Liver (tissue), 9 donors: Measurements from ENCODE around the gene ARHGEF18. TPM values are rescaled to one million over a fixed set of nuclear protein-coding genes. Genes with fewer than 3 reads are reported as not detected.

ENCODE experiments used
- DNase-seq: peaks from one replicate; pipeline ENCODE4 v3.0.0-alpha.2; 2017; ENCODE audit warnings: low spot score
- H3K27ac ChIP-seq, 2 donors: one replicate each; pipeline ENCODE4 v1.7.0; 2013; ENCODE audit warnings: inconsistent platforms in 2 of 2, low read length in 2 of 2, control low read depth in 1 of 2, low read depth in 1 of 2, mild to moderate bottlenecking in 1 of 2
- H3K27me3 ChIP-seq, 4 donors: one replicate each; pipeline versions ENCODE4 v1.6.1 to v1.7.0; 2013; ENCODE audit warnings: low read length in 3 of 4, inconsistent platforms in 1 of 4, mild to moderate bottlenecking in 1 of 4, moderate library complexity in 1 of 4; ENCODE audit not compliant: control insufficient read depth in 4 of 4, insufficient read depth in 4 of 4
- H3K36me3 ChIP-seq, 4 donors: one replicate each; pipeline versions ENCODE4 v1.6.1 to v1.7.0; 2013; ENCODE audit warnings: low read length in 3 of 4, mild to moderate bottlenecking in 3 of 4, low read depth in 1 of 4, moderate library complexity in 1 of 4; ENCODE audit not compliant: control insufficient read depth in 4 of 4, insufficient read depth in 3 of 4
- H3K4me1 ChIP-seq, 4 donors: one replicate each; pipeline versions ENCODE4 v1.6.1 to v1.7.0; 2013; ENCODE audit warnings: low read length in 3 of 4, mild to moderate bottlenecking in 3 of 4, moderate library complexity in 1 of 4; ENCODE audit not compliant: control insufficient read depth in 4 of 4, insufficient read depth in 4 of 4
- H3K4me3 ChIP-seq, 3 donors: one replicate each; pipeline versions ENCODE4 v1.6.1 to v1.7.0; 2013; ENCODE audit warnings: low read length in 3 of 3, control low read depth in 1 of 3, low read depth in 1 of 3, mild to moderate bottlenecking in 1 of 3
- H3K9ac ChIP-seq, 2 donors: one replicate each; pipeline ENCODE4 v1.7.0; 2013; ENCODE audit warnings: low read length in 2 of 2, mild to moderate bottlenecking in 2 of 2, moderate library complexity in 2 of 2, control low read depth in 1 of 2, low read depth in 1 of 2
- H3K9me3 ChIP-seq, 4 donors: one replicate each; pipeline versions ENCODE4 v1.6.1 to v1.7.0; 2013; ENCODE audit warnings: low read length in 3 of 4; ENCODE audit not compliant: control insufficient read depth in 4 of 4
- EGR1 ChIP-seq, 2 donors: IDR thresholded peaks; 2 replicates each; pipeline ENCODE4 v1.6.1; 2016 to 2018; ENCODE audit warnings: antibody characterized with exemption in 2 of 2, low read depth in 2 of 2
- FOXA1 ChIP-seq: IDR thresholded peaks from 2 replicates; pipeline ENCODE4 v1.6.1; 2016; ENCODE audit warnings: antibody characterized with exemption
- FOXA2 ChIP-seq: IDR thresholded peaks from 2 replicates; pipeline ENCODE4 v1.6.1; 2016; ENCODE audit warnings: antibody characterized with exemption
- GABPA ChIP-seq, 2 donors: IDR thresholded peaks in 1 of 2; conservative IDR thresholded peaks in 1 of 2; 2 replicates each; pipeline ENCODE4 v1.6.1; 2016; ENCODE audit warnings: antibody characterized with exemption in 2 of 2, mild to moderate bottlenecking in 1 of 2, moderate library complexity in 1 of 2
- HNF4A ChIP-seq, 2 donors: conservative IDR thresholded peaks; 2 replicates each; pipeline ENCODE4 v1.6.1; 2016; ENCODE audit warnings: antibody characterized with exemption in 2 of 2, mild to moderate bottlenecking in 2 of 2
- HNF4G ChIP-seq: IDR thresholded peaks from 2 replicates; pipeline ENCODE4 v1.6.1; 2016; ENCODE audit warnings: antibody characterized with exemption
- JUND ChIP-seq, 2 donors: IDR thresholded peaks; 2 replicates each; pipeline ENCODE4 v1.6.1; 2016; ENCODE audit warnings: antibody characterized with exemption in 2 of 2
- NR2F2 ChIP-seq: IDR thresholded peaks from 2 replicates; pipeline ENCODE4 v1.6.1; 2016; ENCODE audit warnings: antibody characterized with exemption
- RAD21 ChIP-seq, 2 donors: IDR thresholded peaks; 2 replicates each; pipeline ENCODE4 v1.6.1; 2016; ENCODE audit warnings: antibody characterized with exemption in 2 of 2, mild to moderate bottlenecking in 2 of 2
- RXRA ChIP-seq, 2 donors: IDR thresholded peaks; 2 replicates each; pipeline ENCODE4 v1.6.1; 2017 to 2018; ENCODE audit warnings: antibody characterized with exemption in 2 of 2, mild to moderate bottlenecking in 1 of 2
- SP1 ChIP-seq: IDR thresholded peaks from 2 replicates; pipeline ENCODE4 v1.6.1; 2018; ENCODE audit warnings: antibody characterized with exemption, mild to moderate bottlenecking
- TAF1 ChIP-seq: conservative IDR thresholded peaks from 2 replicates; pipeline ENCODE4 v1.6.1; 2016; ENCODE audit warnings: antibody characterized with exemption, mild to moderate bottlenecking
- YY1 ChIP-seq: IDR thresholded peaks from 2 replicates; pipeline ENCODE4 v1.6.1; 2016; ENCODE audit warnings: antibody characterized with exemption, mild to moderate bottlenecking
- WGBS: extraction: QIAGEN DNeasy Blood & Tissue Kit; methylation state at CpG from one replicate; pipeline ENCODE4 v1.1.7; 2013; 5-methylcytosine and 5-hydroxymethylcytosine counted together
- polyA plus RNA-seq, 2 donors: library from polyadenylated mRNA; stranded (reverse) in 1 of 2; unstranded in 1 of 2; fragments of 200-250 nt in 1 of 2; fragments of >200 nt in 1 of 2; fragmentation: Nextera tagmentation in 1 of 2; extraction: Ambion mirVana in 1 of 2; gene quantifications; one replicate each; pipeline versions ENCODE4 v1.2.1 to v1.2.3, GENCODE V29; 2013 to 2015
- total RNA-seq, 2 donors: library from RNA; depleted of rRNA; stranded (reverse); fragments of >200 nt; gene quantifications; one replicate each; pipeline ENCODE4 v1.2.3, GENCODE V29; 2014
- TF ChIP-seq, protein P1 (sequence below): fragments of 150-350 bp; IDR thresholded peaks from 2 replicates; pipeline ENCODE4 v1.5.1; 2017; ENCODE audit warnings: improper control_type of control experiment, low read depth, low read length; ENCODE audit not compliant: missing input control
- TF ChIP-seq, protein P2 (sequence below): IDR thresholded peaks from 2 replicates; pipeline ENCODE4 v1.6.1; 2016; ENCODE audit warnings: antibody characterized with exemption
- TF ChIP-seq, protein P3 (sequence below): IDR thresholded peaks from 2 replicates; pipeline ENCODE4 v1.6.1; 2016; ENCODE audit warnings: antibody characterized with exemption
- TF ChIP-seq, protein P4 (sequence below): IDR thresholded peaks from 2 replicates; pipeline ENCODE4 v1.6.1; 2016; ENCODE audit warnings: antibody characterized with exemption
- TF ChIP-seq, protein P5 (sequence below): IDR thresholded peaks from 2 replicates; pipeline ENCODE4 v1.6.1; 2016; ENCODE audit warnings: antibody characterized with exemption, mild to moderate bottlenecking
- donor health status: healthy.
- donor health status: healthy.
- donor health status: healthy.
- donor health status: healthy.
- donor health status: healthy.

The ARHGEF18 gene
- total and polyA plus RNA-seq, 4 donors = 3.3 to 28.8 (median 14.9) TPM

DNA sequence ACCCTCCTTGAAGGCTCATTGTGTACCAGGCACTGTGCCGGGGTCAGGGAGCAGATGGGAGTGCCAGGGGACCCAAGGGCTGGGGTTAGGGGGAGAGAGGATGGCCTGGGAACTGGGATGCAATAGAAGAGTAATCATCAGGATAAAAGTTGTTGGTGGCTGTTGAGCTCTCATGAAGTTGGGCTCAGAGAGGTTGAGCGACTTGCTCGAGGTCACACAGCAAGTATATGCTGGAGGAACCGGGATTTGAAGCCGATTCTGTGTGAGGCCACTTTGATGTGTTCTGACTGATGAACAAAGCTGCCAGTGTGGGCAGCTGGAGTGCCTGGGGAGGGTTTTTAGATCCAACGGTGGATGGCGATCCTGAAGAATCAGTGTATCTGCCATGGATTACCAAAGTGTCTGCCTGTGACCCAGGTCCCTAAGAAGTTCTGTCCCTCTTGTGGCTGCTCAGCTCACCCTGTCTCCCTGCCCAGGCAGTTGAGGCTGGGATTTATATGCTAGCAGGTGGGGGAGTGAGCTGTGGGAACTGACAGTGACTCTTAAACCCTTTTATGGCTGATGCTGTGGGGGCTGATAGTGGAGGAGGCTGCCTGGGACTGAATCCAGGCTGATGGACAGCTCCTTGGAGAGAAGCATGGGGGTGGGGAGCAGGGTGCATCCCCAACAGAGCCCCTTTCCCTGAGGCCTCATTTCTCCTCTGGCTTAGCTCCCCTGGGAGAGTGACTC lies 8.3 kb downstream of the ARHGEF18 start:
- H3K4me3 ChIP-seq = no peak overlapping the region
- no peak for DNase-seq
- WGBS = 93% methylated on average over 7 of the region's 7 CpGs
- no peaks in the 10 kb centered on the region for H3K36me3 ChIP-seq
- no peaks in the 10 kb centered on the region for H3K27me3 ChIP-seq
- no peak overlapping the region for H3K9ac ChIP-seq
- no peaks in the 10 kb centered on the region for H3K9me3 ChIP-seq
- TF ChIP-seq NR2F2 (no peak), RXRA (IDR thresholded peaks at IDR 0.05) (no peak), SP1 (no peak), YY1 (no peak), RAD21 (IDR thresholded peaks at IDR 0.05) (no peak)
- TF ChIP-seq, protein P1, sequence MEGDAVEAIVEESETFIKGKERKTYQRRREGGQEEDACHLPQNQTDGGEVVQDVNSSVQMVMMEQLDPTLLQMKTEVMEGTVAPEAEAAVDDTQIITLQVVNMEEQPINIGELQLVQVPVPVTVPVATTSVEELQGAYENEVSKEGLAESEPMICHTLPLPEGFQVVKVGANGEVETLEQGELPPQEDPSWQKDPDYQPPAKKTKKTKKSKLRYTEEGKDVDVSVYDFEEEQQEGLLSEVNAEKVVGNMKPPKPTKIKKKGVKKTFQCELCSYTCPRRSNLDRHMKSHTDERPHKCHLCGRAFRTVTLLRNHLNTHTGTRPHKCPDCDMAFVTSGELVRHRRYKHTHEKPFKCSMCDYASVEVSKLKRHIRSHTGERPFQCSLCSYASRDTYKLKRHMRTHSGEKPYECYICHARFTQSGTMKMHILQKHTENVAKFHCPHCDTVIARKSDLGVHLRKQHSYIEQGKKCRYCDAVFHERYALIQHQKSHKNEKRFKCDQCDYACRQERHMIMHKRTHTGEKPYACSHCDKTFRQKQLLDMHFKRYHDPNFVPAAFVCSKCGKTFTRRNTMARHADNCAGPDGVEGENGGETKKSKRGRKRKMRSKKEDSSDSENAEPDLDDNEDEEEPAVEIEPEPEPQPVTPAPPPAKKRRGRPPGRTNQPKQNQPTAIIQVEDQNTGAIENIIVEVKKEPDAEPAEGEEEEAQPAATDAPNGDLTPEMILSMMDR = no peak
- TF ChIP-seq, protein P2, sequence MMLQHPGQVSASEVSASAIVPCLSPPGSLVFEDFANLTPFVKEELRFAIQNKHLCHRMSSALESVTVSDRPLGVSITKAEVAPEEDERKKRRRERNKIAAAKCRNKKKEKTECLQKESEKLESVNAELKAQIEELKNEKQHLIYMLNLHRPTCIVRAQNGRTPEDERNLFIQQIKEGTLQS = no peak
- TF ChIP-seq, protein P3, sequence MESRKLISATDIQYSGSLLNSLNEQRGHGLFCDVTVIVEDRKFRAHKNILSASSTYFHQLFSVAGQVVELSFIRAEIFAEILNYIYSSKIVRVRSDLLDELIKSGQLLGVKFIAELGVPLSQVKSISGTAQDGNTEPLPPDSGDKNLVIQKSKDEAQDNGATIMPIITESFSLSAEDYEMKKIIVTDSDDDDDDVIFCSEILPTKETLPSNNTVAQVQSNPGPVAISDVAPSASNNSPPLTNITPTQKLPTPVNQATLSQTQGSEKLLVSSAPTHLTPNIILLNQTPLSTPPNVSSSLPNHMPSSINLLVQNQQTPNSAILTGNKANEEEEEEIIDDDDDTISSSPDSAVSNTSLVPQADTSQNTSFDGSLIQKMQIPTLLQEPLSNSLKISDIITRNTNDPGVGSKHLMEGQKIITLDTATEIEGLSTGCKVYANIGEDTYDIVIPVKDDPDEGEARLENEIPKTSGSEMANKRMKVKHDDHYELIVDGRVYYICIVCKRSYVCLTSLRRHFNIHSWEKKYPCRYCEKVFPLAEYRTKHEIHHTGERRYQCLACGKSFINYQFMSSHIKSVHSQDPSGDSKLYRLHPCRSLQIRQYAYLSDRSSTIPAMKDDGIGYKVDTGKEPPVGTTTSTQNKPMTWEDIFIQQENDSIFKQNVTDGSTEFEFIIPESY = no peak
- H3K4me1 ChIP-seq = peaks cover 0 to 2% (median 0%) of the 10 kb centered on the region in 4 donors
- H3K27ac ChIP-seq = no peak overlapping the region

DNA sequence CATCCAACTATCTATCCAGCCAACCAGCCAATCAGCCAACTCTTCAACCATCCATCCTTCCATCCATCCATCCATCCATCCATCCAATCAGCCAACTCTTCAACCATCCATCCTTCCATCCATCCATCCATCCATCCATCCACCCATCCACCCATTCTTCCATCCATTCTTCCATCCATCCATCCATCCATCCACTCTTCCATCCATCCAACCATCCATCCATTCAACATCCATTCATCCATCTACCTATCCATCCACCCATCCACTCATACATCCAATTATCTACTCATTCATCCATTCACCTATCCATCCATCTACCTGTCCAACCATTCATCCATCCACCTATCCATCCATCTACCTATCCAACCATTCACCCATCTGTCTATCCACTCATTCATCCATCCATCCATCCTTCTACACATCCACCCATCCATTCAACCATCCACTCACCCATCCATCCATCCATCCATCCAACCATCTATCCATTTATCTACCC lies 9.4 kb downstream of the ARHGEF18 start:
- H3K36me3 ChIP-seq = no peaks in the 10 kb centered on the region

More for the DNA sequence above, 9.4 kb downstream of the ARHGEF18 start:
- H3K4me1 ChIP-seq = peaks cover 0 to 2% (median 0%) of the 10 kb centered on the region in 4 donors
- no peak for DNase-seq
- H3K27ac ChIP-seq = no peak overlapping the region
- TF ChIP-seq FOXA2 (no peak), GABPA (IDR thresholded peaks at IDR 0.05 in 1 of 2, conservative IDR thresholded peaks at IDR 0.05 in 1 of 2) (no peak), HNF4G (no peak), RAD21 (IDR thresholded peaks at IDR 0.05) (no peak), SP1 (no peak), TAF1 (no peak), JUND (IDR thresholded peaks at IDR 0.05) (no peak), YY1 (no peak), RXRA (IDR thresholded peaks at IDR 0.05) (no peak), HNF4A (conservative IDR thresholded peaks at IDR 0.05) (no peak), NR2F2 (no peak), EGR1 (IDR thresholded peaks at IDR 0.05; ENCODE audit: low read depth in 2 of 2) (no peak), FOXA1 (no peak)
- TF ChIP-seq, protein P3 = no peak
- TF ChIP-seq, protein P4, sequence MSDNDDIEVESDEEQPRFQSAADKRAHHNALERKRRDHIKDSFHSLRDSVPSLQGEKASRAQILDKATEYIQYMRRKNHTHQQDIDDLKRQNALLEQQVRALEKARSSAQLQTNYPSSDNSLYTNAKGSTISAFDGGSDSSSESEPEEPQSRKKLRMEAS = no peak
- TF ChIP-seq, protein P1 = no peak
- TF ChIP-seq, protein P2 = no peak
- TF ChIP-seq, protein P5, sequence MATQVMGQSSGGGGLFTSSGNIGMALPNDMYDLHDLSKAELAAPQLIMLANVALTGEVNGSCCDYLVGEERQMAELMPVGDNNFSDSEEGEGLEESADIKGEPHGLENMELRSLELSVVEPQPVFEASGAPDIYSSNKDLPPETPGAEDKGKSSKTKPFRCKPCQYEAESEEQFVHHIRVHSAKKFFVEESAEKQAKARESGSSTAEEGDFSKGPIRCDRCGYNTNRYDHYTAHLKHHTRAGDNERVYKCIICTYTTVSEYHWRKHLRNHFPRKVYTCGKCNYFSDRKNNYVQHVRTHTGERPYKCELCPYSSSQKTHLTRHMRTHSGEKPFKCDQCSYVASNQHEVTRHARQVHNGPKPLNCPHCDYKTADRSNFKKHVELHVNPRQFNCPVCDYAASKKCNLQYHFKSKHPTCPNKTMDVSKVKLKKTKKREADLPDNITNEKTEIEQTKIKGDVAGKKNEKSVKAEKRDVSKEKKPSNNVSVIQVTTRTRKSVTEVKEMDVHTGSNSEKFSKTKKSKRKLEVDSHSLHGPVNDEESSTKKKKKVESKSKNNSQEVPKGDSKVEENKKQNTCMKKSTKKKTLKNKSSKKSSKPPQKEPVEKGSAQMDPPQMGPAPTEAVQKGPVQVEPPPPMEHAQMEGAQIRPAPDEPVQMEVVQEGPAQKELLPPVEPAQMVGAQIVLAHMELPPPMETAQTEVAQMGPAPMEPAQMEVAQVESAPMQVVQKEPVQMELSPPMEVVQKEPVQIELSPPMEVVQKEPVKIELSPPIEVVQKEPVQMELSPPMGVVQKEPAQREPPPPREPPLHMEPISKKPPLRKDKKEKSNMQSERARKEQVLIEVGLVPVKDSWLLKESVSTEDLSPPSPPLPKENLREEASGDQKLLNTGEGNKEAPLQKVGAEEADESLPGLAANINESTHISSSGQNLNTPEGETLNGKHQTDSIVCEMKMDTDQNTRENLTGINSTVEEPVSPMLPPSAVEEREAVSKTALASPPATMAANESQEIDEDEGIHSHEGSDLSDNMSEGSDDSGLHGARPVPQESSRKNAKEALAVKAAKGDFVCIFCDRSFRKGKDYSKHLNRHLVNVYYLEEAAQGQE = no peak
- no peak overlapping the region for H3K4me3 ChIP-seq
- H3K9ac ChIP-seq = no peak overlapping the region
- H3K27me3 ChIP-seq = no peaks in the 10 kb centered on the region
- no peaks in the 10 kb centered on the region for H3K9me3 ChIP-seq
